ENCODE data around the gene VWA2. TPM values are rescaled to one million over a fixed set of nuclear protein-coding genes. Genes with fewer than 3 reads are reported as not detected.
A peak's percentile ranks its signal among the peaks of the same experiment; 100 is the strongest.
"Not testable (repeated sequence)": the region's sequence is repeated elsewhere in the genome, so short reads cannot be mapped to it uniquely, and the experiment has no call there.

The VWA2 gene
- total RNA-seq, 1 donor from 2014 or later = not detected

DNA sequence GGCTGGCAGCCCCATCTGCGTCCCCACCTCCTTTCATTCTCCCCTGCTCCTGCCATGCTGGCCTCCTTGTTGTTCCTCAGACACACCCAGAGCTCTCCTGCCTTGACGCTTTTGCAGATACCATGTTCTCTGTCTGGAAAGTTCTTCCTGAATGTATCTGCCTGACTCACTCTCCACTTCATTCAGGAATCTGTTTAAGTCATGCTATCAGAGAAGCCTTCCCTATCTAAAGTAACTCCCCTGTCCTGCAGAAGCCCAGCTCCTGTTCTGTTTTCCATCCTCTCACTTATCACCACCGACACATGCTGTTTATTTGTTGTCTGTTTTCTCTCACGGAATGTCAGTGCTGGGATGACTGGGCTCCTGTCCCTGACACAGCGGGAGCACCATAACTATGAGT lies 83.3 kb downstream of the VWA2 start:
- no peaks in the 10 kb centered on the region for H3K36me3 Mint-ChIP-seq (ENCODE audit: low read depth)
- H3K4me1 Mint-ChIP-seq (ENCODE audit: low read depth) = no peaks in the 10 kb centered on the region
- H3K9me3 Mint-ChIP-seq = no peaks in the 10 kb centered on the region
- H3K27ac Mint-ChIP-seq = no peak overlapping the region
- no peak for DNase-seq (ENCODE audit: low spot score)
- intact Hi-C loops (cut with micrococcal nuclease) = no loop called here
- H3K4me3 Mint-ChIP-seq = no peak overlapping the region
- H3K27me3 Mint-ChIP-seq (ENCODE audit: insufficient read depth) = peaks cover 2% of the 10 kb centered on the region

DNA sequence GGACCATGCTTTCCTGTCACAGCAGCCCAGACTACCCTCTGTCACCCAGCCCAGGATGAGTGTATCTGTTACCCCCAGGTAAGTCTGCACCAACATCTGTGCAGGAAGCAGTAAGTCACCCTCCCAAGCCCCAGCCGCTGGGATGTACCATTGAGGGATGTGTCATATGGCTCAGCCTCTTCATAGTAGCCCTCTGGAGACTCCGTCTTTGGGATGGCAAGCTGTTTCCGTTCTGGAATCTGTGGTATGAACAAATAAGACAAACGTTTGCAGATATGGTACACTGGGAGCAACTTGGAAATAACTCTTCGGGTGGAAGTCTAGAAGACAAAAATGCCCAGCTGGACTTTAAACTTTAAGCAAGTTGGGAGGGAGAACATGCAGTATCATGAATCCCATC lies 84.0 kb downstream of the VWA2 start:
- no peak overlapping the region for H3K4me3 Mint-ChIP-seq
- H3K36me3 Mint-ChIP-seq (ENCODE audit: low read depth) = no peaks in the 10 kb centered on the region
- H3K27ac Mint-ChIP-seq = no peak overlapping the region
- no peaks in the 10 kb centered on the region for H3K4me1 Mint-ChIP-seq (ENCODE audit: low read depth)
- peaks cover 2% of the 10 kb centered on the region for H3K27me3 Mint-ChIP-seq (ENCODE audit: insufficient read depth)
- no peak for DNase-seq (ENCODE audit: low spot score)
- intact Hi-C loops (cut with micrococcal nuclease) = no loop called here
- no peaks in the 10 kb centered on the region for H3K9me3 Mint-ChIP-seq

DNA sequence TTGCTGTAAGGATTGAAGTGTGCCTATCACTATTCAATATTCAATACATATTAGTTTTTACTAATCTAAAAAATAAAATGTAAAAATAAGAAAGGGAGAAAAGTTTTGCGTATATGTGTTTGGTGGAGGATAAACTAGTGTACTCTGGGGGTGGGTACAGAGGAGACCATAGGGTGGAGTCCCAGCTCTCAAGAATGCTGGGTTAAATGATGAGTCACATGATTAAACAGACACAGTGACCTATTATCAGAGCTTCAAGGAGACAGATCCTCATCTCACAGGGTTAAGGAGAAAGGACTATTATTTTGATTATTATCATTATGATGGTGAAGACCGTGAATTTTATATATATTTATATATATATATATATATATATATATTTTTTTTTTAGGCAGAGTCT lies 87.7 kb downstream of the VWA2 start:
- no peak for DNase-seq (ENCODE audit: low spot score)
- H3K4me1 Mint-ChIP-seq (ENCODE audit: low read depth) = no peaks in the 10 kb centered on the region
- intact Hi-C loops (cut with micrococcal nuclease) = no loop called here
- no peak overlapping the region for H3K4me3 Mint-ChIP-seq
- H3K9me3 Mint-ChIP-seq = no peaks in the 10 kb centered on the region
- no peaks in the 10 kb centered on the region for H3K36me3 Mint-ChIP-seq (ENCODE audit: low read depth)
- H3K27ac Mint-ChIP-seq = no peak overlapping the region
- peaks cover 2% of the 10 kb centered on the region for H3K27me3 Mint-ChIP-seq (ENCODE audit: insufficient read depth)

DNA sequence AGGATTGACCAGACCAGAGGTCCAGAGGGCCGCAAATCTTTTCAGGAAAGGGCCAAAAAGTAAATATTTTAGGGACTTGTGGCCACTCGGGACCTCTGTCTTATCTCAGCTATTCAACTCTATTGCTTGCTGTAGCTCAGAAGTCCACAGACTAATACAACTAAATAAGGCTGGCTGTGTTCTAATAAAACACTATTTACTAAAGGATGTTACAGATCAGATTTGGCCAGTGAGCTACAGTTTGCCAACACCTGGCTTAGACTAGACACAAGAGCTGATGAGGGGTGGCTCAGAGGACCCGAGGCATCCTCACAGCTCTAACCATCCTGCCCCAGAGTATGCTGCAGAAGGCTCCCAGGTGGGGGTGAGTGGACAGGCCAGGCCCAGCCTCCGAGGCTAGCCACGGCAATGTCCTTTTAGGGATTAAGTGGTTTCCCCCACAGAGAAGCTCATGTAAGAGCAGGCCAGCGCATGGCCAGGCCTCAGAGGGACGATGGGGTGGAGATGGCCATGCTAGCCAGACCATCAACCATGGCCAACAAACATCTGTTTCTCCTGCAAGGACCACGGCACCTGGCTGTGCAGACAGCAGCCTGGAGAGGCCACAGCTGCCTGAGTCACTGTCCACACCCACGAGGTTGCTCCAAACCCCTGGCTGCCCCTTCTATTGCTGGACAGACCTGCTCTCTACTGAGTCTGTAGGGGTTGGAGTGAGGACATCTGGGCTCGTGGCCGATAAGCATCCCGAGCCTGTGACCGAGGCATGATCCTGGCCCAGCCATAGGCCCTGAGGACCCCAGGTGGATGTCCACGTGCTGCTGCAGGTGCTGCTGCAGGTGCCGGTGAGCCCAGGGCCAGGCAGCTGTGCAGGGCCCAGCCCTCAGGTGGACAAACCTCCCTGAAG lies 88.7 kb downstream of the VWA2 start:
- Mint-ChIP-seq H3K36me3 (ENCODE audit: low read depth) (no peaks in the 10 kb centered on the region), H3K27ac (no peak overlapping the region), H3K4me3 (no peak overlapping the region), H3K4me1 (ENCODE audit: low read depth) (no peaks in the 10 kb centered on the region), H3K9me3 (no peaks in the 10 kb centered on the region), H3K27me3 (ENCODE audit: insufficient read depth) (peaks cover 2% of the 10 kb centered on the region)
- intact Hi-C loops (cut with micrococcal nuclease) = no loop called here
- no peak for DNase-seq (ENCODE audit: low spot score)

DNA sequence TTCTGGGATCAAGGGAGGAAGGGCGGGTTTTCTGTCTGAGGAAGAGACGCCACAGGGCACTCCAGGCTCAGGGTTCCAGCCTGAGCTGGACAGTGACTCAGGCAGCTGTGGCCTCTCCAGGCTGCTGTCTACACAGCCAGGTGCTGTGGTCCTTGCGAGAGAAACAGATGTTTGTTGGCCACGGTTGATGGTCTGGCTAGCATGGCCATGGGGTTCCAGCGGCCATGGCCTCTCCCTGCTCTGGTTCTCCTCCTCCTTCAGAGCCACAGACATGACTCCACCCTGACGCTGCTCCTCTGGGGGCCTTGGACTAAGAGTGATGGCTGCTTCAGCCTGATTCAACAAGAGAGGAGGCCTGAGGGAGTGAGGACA lies 89.4 kb downstream of the VWA2 start:
- Mint-ChIP-seq H3K4me3 (no peak overlapping the region), H3K36me3 (ENCODE audit: low read depth) (no peaks in the 10 kb centered on the region), H3K27ac (no peak overlapping the region), H3K27me3 (ENCODE audit: insufficient read depth) (peaks cover 2% of the 10 kb centered on the region), H3K9me3 (no peaks in the 10 kb centered on the region), H3K4me1 (ENCODE audit: low read depth) (no peaks in the 10 kb centered on the region)
- intact Hi-C loops (cut with micrococcal nuclease) = no loop called here
- no peak for DNase-seq (ENCODE audit: low spot score)

DNA sequence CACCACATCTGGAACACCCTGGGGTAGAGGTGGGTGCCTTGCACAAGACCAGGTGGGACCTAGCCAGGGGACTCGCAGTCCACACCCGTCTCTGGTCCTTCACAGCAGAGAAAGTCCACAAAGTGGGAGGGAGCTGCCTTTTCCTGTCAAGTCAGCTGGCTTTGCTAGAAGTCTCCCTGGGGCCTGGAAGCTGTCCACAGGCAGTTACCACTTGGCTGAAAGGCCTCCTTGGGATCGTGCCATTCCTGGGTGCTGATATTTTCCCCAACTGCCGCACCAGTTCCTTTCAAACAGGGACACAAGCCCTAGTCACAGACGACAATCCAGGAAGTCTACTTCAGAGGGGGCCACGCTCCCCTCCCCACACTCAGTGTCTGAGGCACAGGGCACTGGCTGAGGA lies 89.8 kb downstream of the VWA2 start:
- H3K36me3 Mint-ChIP-seq (ENCODE audit: low read depth) = no peaks in the 10 kb centered on the region
- H3K9me3 Mint-ChIP-seq = no peaks in the 10 kb centered on the region
- no peak overlapping the region for H3K4me3 Mint-ChIP-seq
- no peak overlapping the region for H3K27ac Mint-ChIP-seq
- DNase-seq (ENCODE audit: low spot score) = no peak
- peaks cover 2% of the 10 kb centered on the region for H3K27me3 Mint-ChIP-seq (ENCODE audit: insufficient read depth)
- H3K4me1 Mint-ChIP-seq (ENCODE audit: low read depth) = no peaks in the 10 kb centered on the region
- intact Hi-C loops (cut with micrococcal nuclease) = no loop called here

DNA sequence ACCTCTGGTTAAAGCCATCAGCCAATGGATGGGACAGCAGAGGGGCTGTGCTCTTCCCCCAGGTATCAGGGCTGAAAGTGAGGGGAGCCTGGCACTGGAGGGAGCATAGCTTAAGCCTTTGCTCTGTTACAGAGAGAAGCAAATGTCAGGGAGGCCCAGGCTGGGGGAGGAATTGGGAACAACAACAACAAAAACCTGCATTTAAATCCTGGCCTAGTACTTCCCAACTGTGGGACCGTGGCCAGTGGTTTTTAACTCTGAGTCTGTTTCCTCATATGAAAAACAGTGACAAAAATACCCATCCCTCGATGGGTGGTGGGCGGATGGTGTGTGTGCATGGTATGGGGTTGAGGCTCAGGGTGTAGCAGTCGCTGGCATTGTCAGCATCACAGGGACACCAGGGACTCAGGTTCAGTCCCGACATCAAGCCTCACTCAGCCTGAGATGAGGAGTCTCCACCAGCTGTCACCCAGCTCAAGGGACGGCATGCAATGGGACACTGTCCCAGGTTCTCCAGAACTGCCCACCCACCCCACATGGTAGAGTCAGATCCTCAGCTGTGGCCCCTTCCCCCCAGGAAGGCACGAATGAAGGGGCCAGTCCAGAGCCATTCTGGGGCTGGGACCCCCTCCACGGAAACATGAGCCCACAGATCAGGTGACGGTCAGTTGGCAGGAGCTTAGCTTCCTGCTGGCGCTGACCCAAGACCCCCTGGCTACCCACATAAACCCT lies 90.7 kb downstream of the VWA2 start:
- Mint-ChIP-seq H3K4me1 (ENCODE audit: low read depth) (no peaks in the 10 kb centered on the region), H3K9me3 (no peaks in the 10 kb centered on the region), H3K27me3 (ENCODE audit: insufficient read depth) (peaks cover 2% of the 10 kb centered on the region), H3K36me3 (ENCODE audit: low read depth) (no peaks in the 10 kb centered on the region), H3K4me3 (no peak overlapping the region), H3K27ac (no peak overlapping the region)
- intact Hi-C loops (cut with micrococcal nuclease) = no loop called here
- DNase-seq (ENCODE audit: low spot score) = no peak

DNA sequence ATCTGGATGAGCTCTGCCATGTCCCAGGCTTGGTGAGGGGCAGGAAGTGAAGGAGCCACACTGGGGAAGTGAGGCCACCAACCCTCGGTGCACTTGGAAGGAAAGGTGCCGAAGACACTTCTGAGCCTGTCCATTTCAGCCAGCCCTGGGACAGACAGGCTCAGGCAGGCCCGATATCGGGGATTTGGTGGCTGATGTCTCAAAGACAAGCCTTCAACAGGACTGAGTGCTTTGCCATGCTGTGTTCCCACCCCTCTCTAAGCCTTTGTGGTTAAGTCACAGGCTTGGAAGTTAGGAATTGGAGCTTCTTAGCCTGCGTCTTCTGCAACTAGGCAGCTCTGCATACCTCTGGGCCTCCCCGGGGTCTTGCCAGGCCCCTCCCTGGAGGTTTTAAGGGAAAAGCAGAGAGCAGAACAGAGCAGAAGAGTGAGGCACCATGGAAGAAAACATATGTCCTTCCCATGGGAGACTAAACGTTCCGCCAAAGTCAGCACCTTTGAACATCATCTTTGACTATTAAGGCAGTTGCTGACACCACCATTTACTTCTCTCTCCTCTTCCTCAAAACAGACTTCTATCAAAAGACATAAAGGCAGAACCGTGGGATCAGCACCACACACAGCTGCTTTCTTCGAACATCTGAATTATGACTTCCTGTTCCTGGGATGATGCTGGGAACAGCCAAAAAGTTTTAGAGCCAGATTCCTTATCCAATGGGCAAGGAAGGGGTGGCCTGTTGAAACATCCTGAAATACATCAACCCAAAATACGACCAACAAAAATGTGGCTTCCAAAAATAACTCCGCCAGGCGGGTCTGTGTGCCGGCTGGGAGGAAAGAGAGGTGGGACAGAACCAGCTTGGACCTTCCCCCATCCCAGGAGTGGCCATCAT lies 93.5 kb downstream of the VWA2 start:
- Mint-ChIP-seq H3K9me3 (no peaks in the 10 kb centered on the region), H3K27ac (peak overlapping the region; percentile 52), H3K4me3 (no peak overlapping the region), H3K36me3 (ENCODE audit: low read depth) (no peaks in the 10 kb centered on the region), H3K27me3 (ENCODE audit: insufficient read depth) (peaks cover 4% of the 10 kb centered on the region), H3K4me1 (ENCODE audit: low read depth) (peaks cover 21% of the 10 kb centered on the region)
- intact Hi-C loops (cut with micrococcal nuclease) = no loop called here
- no peak for DNase-seq (ENCODE audit: low spot score)

DNA sequence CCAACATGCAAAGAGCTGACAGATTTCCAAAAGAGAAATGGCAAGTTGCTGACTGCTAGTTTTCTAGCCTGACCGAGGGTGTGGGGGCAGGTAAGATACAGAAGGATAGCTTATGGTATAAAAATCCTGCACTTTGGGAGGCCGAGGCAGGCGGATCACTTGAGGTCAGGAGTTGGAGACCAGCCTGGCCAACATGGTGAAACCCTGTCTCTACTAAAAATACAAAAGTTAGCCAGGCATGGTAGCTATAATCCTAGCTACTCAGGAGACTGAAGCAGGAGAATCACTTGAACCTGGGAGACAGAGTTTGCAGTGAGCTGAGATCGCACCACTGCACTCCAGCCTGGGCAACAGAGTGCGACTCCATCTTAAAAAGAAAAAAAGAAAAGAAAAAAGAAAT lies 94.4 kb downstream of the VWA2 start:
- H3K27me3 Mint-ChIP-seq (ENCODE audit: insufficient read depth); H3K9me3 Mint-ChIP-seq; DNase-seq (ENCODE audit: low spot score); H3K36me3 Mint-ChIP-seq (ENCODE audit: low read depth); intact Hi-C loops (cut with micrococcal nuclease); H3K27ac Mint-ChIP-seq; H3K4me3 Mint-ChIP-seq: not testable (repeated sequence)
- peaks cover 26% of the 10 kb centered on the region for H3K4me1 Mint-ChIP-seq (ENCODE audit: low read depth)

DNA sequence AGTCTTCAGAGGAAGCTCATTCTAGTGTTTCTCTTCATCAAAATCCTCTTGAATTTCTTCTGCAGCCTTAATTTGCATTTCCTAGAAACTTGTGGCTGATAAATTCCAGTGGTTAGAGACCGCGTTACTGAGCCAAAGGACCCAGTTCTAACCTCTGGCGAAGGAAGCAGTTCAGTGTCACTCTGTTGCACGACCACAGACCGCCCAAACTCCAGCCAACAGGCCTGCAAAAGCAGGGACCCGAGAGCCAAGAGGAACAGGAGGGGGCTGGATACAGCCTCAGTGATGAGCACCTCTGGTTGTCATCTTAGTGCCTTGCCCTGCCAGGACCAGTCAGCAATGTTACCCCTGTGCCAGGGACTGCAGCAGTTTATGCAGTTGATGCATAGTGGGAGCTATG lies 95.2 kb downstream of the VWA2 start:
- H3K4me1 Mint-ChIP-seq (ENCODE audit: low read depth) = peaks cover 26% of the 10 kb centered on the region
- no peaks in the 10 kb centered on the region for H3K36me3 Mint-ChIP-seq (ENCODE audit: low read depth)
- DNase-seq (ENCODE audit: low spot score) = no peak
- no peak overlapping the region for H3K27ac Mint-ChIP-seq
- no peak overlapping the region for H3K4me3 Mint-ChIP-seq
- H3K27me3 Mint-ChIP-seq (ENCODE audit: insufficient read depth) = peaks cover 6% of the 10 kb centered on the region
- intact Hi-C loops (cut with micrococcal nuclease) = no loop called here
- no peaks in the 10 kb centered on the region for H3K9me3 Mint-ChIP-seq

DNA sequence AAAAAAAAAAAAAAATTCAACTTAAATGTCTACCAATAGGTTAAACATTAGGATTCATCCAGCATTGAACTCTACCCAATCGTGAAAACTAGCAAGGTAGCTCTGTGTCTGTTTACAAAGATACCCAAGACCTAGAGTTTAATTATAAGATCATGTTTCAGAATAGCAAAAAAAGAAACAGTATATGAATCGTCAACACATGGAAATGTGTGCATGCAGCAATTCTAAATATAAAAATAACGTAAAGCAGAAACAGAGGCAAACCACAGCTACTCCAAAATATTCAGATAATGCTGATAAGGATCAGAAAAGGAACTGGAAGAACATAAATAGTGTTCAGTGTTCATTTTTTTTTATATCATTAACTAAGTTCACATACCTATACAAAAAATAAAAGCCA lies 96.6 kb downstream of the VWA2 start:
- Mint-ChIP-seq H3K9me3 (no peaks in the 10 kb centered on the region), H3K27me3 (ENCODE audit: insufficient read depth) (peaks cover 8% of the 10 kb centered on the region), H3K27ac (no peak overlapping the region), H3K4me3 (no peak overlapping the region), H3K36me3 (ENCODE audit: low read depth) (no peaks in the 10 kb centered on the region), H3K4me1 (ENCODE audit: low read depth) (peaks cover 26% of the 10 kb centered on the region)
- no peak for DNase-seq (ENCODE audit: low spot score)
- intact Hi-C loops (cut with micrococcal nuclease) = loop anchor here (2.0 kb wide), 1 partner anchor 31 kb away; no protein-coding TSS in a partner anchor

DNA sequence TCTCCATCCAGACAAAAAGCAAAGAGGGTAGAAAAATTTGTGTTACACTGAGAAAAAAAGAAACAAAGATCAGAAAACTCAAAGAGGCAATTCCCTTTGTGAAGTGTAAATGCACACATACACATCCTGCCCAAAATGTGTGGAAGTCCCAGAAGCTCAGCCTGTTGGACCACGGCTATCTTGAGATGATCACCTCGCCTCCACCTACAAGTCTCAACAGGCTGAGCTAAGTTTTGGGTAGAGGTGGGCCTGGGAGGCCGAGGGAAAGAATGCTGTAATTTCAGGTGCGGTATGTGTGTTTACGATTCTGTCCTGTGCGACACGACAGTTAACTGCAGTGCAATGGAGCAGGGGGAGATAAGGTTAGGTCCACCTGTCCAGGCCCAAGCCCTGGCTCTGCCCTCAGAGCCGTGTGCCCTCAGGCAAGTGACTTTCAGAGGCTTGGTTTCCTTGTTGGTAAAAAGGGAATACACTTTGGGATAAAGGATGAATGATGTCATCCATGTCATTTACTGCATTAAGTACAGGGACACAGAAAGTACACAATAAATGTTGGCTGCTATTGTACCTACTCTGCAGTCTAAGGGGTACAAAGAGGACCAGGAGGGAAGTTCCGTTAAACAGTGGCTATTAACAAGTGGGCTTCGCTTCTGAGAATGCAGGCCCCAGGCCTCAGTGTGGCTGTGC lies 97.9 kb downstream of the VWA2 start:
- peak overlapping the region; percentile 61 for H3K27ac Mint-ChIP-seq
- intact Hi-C loops (cut with micrococcal nuclease) = loop anchor here (2.0 kb wide), 1 partner anchor 32 kb away; no protein-coding TSS in a partner anchor
- no peak for DNase-seq (ENCODE audit: low spot score)
- H3K36me3 Mint-ChIP-seq (ENCODE audit: low read depth) = no peaks in the 10 kb centered on the region
- no peaks in the 10 kb centered on the region for H3K9me3 Mint-ChIP-seq
- peaks cover 8% of the 10 kb centered on the region for H3K27me3 Mint-ChIP-seq (ENCODE audit: insufficient read depth)
- peaks cover 26% of the 10 kb centered on the region for H3K4me1 Mint-ChIP-seq (ENCODE audit: low read depth)
- no peak overlapping the region for H3K4me3 Mint-ChIP-seq
